Suprapubic skin (tissue), 3 donors: ENCODE data around the gene CCDC148.

ENCODE experiments used
- POLR2A ChIP-seq, 2 donors: fragments of 450-650 bp; IDR thresholded peaks; one replicate each; pipeline ENCODE4 v1.6.1; 2017; ENCODE audit warnings: antibody characterized with exemption in 2 of 2, mild to moderate bottlenecking in 2 of 2, moderate library complexity in 2 of 2
- TF ChIP-seq, protein P1 (sequence below), 2 donors: fragments of 200-600 bp in 1 of 2; fragments of 450-650 bp in 1 of 2; sonication (generic) in 1 of 2; IDR thresholded peaks; one replicate each; pipeline ENCODE4 v1.5.1; 2016 to 2019; ENCODE audit warnings: antibody characterized with exemption in 2 of 2, mild to moderate bottlenecking in 1 of 2, moderate library complexity in 1 of 2

GRCh38 chr2:158253170-158253569 lies 203.4 kb downstream of the CCDC148 start:
- TF ChIP-seq POLR2A (IDR thresholded peaks at IDR 0.05) = no peak
- TF ChIP-seq, protein P1, sequence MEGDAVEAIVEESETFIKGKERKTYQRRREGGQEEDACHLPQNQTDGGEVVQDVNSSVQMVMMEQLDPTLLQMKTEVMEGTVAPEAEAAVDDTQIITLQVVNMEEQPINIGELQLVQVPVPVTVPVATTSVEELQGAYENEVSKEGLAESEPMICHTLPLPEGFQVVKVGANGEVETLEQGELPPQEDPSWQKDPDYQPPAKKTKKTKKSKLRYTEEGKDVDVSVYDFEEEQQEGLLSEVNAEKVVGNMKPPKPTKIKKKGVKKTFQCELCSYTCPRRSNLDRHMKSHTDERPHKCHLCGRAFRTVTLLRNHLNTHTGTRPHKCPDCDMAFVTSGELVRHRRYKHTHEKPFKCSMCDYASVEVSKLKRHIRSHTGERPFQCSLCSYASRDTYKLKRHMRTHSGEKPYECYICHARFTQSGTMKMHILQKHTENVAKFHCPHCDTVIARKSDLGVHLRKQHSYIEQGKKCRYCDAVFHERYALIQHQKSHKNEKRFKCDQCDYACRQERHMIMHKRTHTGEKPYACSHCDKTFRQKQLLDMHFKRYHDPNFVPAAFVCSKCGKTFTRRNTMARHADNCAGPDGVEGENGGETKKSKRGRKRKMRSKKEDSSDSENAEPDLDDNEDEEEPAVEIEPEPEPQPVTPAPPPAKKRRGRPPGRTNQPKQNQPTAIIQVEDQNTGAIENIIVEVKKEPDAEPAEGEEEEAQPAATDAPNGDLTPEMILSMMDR (IDR thresholded peaks at IDR 0.05) = no peak
